HG02884 (cell line): ENCODE results near the gene TGM5.
"Not testable (repeated sequence)": the region's sequence is repeated elsewhere in the genome, so short reads cannot be mapped to it uniquely, and the experiment has no call there.

Experiments used
- ATAC-seq: cut with Tn5 transposase; IDR thresholded peaks from one replicate; pipeline ENCODE4 v1.9.1; 2021; ENCODE audit warnings: mild to moderate bottlenecking, moderate library complexity; ENCODE audit not compliant: unreplicated experiment

Gene TGM5, protein sequence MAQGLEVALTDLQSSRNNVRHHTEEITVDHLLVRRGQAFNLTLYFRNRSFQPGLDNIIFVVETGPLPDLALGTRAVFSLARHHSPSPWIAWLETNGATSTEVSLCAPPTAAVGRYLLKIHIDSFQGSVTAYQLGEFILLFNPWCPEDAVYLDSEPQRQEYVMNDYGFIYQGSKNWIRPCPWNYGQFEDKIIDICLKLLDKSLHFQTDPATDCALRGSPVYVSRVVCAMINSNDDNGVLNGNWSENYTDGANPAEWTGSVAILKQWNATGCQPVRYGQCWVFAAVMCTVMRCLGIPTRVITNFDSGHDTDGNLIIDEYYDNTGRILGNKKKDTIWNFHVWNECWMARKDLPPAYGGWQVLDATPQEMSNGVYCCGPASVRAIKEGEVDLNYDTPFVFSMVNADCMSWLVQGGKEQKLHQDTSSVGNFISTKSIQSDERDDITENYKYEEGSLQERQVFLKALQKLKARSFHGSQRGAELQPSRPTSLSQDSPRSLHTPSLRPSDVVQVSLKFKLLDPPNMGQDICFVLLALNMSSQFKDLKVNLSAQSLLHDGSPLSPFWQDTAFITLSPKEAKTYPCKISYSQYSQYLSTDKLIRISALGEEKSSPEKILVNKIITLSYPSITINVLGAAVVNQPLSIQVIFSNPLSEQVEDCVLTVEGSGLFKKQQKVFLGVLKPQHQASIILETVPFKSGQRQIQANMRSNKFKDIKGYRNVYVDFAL

GRCh38 chr15:43266834-43267233 is at the start of gene TGM5:
Gene TGM5 (minus strand): TSS chr15:43266928. CDS start chr15:43266849, 79 bp downstream.
- ATAC-seq, result no peak

DNA sequence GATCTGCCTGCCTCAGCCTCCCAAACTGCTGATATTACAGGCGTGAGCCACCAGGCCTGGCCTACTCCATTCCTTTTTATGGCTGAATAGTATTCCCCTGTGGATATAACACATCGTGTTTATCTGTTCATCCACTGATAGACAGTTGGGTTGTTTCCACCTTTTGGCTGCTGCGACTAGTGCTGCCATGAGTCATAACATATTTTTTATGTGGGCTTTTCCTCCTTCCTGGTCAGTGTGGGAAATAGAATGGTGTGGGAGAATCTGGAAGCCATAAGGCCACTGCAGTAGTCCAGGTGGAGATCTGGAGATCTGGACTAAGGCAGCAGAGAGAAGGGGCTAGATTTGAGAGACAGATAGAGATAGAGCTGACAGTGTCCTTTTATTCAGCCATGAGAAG is 47.4 kb upstream of the TGM5 start:
- ATAC-seq, result no peak

GRCh38 chr15:43312378-43312777 is 45.6 kb upstream of the TGM5 start:
- ATAC-seq, result no peak

- ATAC-seq, result no peak
Observed at GRCh38 chr15:43302205-43302817, 35.6 kb upstream of the TGM5 start, which contains the start of gene TGM7. Gene TGM7 (minus strand): TSS chr15:43302255.

DNA sequence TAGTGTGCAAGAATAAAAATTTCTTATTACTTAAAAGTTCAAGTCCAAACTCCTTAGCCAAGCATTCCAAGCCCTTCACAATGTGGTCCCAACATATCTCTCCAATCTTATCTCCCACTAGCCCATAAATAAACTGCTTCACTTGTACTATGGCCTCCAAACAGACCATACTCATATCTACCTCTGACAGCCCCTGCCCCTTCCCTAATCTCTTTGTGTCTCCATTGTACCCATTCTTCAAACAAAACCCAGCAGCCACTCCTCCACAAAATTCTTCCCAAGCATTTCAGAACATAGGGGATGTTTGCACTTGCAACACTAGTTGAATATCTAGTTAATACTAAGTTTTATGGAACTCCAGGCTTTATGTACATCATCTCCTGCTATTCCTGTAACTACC is 33.2 kb upstream of the TGM5 start:
- ATAC-seq, result no peak

- no peak for ATAC-seq
Observed at GRCh38 chr15:43299411-43299810, 32.7 kb upstream of the TGM5 start.

DNA sequence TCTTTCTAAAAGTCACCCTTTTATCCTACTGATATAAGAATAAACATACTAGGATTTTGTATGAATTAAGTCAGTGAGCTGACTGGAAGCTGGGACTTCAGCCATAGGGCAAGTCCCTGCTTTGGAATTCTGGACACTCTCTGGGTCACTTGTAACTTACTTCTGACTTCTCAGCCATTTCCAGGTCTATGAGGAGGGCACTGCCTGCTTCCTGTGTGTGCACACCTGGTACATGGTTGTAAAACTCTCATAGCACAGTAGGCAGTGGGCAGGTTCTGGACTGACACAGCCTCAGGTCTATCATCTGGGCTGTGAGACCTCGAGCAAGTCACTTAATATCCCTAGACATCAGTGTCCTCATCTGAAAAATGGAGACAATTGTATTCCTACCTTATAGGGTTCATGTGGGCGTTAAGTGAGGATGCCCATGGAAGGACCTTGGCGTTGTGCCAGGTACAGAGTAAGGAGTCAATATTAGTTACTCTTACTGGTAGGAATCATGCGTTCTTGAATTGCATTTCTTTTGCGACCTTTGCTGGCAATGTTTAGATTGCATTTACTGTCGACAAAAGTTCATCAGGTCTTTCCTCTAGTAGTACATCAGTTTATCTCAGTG is 27.5 kb upstream of the TGM5 start:
- ATAC-seq, result no peak

DNA sequence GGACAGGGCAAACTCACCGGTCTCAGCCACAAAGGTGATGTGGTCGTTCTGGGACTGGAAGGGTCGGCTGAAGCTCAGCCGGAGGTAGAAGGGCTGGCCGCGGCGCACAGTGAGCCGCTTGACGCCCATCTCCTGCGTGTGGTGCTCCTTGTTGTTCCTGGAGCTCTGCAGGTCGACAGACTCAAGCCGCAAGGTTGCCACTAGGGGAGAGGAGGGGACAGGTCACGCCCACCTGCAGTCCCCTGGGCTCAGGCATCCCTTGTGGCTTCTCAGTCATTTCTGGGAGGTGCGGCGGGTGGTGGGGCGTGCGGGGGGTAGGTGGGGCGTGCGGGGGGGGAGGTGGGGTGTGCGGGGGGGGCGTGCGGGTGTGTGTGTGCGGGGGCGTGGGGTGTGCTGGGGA is 26.7 kb upstream of the TGM5 start:
- no peak for ATAC-seq

DNA sequence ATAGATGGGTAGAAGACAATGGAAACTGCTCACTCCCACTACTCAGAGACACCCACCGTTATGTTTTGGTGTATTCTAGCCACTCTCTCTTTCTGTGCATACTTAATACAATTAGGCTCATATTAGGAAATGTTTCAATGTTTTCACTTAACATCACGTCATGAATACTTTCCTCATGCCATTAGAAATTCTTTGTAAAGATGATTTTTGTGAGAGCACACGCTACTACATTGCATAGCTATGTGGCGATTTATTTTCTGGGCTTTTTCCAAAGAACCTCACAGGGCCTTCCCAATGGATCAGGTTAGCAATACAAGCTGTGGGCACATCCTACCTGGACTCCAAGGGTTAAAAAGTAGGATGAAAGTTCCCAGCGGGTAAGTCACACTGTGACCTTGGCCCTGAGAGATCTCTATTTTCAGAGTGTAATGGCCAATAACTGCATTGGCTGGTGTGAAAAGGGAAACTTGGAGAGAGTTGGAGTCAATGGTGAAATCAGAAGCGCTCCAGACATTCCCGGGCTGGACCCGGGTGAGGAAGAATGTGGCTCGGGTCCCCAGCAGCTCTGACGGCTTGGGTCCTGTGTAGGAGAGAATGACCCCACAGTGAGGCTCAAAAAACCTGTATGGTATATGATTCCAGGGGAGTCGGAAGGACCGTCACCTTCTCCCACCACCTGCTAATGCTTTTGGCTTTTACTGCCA is 25.8 kb upstream of the TGM5 start:
- ATAC-seq, result no peak

DNA sequence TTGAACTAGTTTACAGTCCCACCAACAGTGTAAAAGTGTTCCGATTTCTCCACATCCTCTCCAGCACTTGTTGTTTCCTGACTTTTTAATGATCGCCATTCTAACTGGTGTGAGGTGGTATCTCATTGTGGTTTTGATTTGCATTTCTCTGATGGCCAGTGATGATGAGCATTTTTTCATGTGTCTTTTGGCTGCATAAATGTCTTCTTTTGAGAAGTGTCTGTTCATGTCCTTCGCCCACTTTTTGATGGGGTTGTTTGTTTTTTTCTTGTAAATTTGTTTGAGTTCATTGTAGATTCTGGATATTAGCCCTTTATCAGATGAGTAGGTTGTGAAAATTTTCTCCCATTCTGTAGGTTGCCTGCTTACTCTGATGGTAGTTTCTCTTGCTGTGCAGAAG is 22.9 kb upstream of the TGM5 start:
- not testable (repeated sequence) for ATAC-seq

DNA sequence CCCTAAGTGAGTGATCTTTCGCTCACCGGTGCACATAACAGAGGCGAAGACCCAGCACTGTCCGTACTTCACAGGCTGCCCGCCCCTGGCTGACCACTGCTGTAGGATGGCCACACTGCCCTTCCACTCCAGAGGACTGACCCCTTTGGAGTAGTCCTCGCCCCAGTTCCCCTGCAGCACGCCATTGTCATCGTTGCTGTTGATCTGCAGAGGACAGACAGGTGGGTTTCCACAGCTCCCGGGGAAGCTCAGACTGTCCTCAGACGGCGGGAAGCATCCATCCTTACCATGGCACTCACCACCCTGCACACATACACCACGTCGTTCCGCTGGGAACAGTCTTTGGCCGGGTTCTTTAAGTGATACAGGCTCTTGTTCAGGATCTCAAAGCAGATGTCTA is 20.5 kb upstream of the TGM5 start:
- no peak for ATAC-seq

GRCh38 chr15:43286074-43286473 is 19.3 kb upstream of the TGM5 start:
- ATAC-seq, result no peak

GRCh38 chr15:43285609-43286037 is 18.9 kb upstream of the TGM5 start:
- no peak for ATAC-seq

DNA sequence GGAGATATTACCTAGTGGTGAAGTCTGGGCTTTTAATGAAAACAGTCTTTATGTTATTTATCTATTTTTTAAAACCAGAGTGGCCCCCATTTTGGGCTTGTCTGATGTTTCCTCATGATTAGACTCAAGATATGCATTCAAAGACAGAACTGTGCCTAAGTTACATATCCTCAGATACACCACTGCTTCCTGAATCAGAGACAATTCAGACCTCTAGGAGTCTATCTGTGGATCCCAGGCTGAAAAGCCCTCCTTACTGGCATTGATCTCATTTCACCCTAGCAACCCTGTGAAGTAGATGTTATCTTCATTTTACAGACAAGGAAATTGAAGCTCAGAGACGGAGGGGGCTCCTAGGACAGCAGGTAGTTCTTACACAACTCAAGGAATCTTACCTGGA is 16.8 kb upstream of the TGM5 start:
- ATAC-seq, result no peak

DNA sequence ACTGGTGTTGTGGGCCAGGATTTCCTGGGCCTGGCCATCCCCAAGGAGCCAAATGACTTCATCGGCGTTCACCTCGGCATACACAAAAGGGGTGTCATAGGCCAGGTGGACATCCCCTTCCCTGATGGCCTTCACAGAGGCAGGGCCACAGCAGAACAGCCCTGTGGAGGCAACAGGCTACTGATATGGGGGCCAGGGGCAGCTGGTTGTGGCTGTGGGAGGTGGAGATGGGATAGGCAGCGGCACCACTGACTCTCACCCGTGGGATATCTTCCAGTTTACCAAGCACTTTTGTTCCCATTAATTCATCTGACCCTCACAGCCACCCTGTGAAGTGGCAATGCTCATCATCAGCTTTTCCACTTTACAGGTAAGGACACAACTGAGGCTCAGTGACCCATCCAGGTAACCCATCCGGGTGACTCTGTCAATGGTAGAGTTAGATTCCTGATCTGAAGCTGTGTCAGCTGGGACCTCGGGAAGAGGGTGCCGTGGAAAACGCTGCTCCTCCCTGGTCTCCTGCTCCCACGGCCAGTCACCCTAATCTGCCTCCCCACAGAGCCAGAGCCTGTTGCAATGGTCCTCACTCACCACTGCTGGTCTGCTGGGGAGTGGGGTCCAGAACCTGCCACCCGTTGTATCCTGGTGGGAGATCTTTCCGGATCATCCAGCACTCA is 15.3 kb upstream of the TGM5 start:
- ATAC-seq, result no peak

- no peak for ATAC-seq
Observed at GRCh38 chr15:43280996-43281395, 14.3 kb upstream of the TGM5 start.

DNA sequence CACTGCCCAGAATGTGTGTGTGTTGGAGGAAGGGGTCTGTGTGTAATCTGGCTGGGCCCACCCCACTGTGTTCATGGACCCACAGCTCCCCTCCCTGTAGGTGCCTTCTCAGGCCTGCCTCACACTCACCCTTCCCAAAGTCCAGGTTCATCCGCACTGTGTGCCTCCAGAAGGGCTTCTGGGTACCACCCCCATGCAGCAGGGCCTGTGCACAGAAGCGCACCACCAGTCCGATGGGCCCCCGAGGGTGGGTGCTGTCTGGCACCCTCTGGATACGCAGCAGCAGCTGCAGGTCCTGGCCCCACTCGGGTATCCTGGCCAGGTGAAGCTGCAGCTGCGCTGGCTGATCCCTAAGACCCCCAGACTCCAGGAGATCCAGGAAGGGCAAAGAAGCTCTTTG is 12.8 kb upstream of the TGM5 start:
- ATAC-seq, result no peak

DNA sequence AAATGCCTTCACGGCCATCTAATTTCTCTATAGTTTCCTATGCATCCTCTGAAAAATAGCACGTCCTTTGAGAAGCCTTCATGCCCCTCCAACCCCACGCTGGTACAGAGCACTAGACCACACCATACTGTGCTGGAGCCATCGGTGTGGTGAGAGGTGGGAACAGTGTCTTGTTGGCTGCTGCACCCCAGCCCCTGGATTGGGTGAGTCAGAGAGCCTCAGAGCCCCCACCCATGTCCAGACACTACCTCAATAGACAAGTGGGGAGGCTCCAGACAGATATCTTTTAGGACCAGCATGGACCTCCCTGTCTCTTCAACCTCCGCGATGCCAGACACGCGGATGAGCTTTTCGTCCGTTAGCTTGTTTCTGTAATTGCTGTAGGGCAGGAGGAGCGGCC is 12.1 kb upstream of the TGM5 start:
- ATAC-seq, result no peak

GRCh38 chr15:43277901-43278300 is 11.2 kb upstream of the TGM5 start:
- no peak for ATAC-seq

GRCh38 chr15:43277231-43277823 is 10.6 kb upstream of the TGM5 start:
- ATAC-seq, result no peak
